GM21381 (cell line): ENCODE measurements around the gene GRPEL2.
"Not testable (repeated sequence)": the region's sequence is repeated elsewhere in the genome, so short reads cannot be mapped to it uniquely, and the experiment has no call there.

Source experiments
- ATAC-seq: cut with Tn5 transposase; IDR thresholded peaks from one replicate; pipeline ENCODE4 v1.9.1; 2021; ENCODE audit warnings: mild to moderate bottlenecking, moderate library complexity; ENCODE audit not compliant: unreplicated experiment

GRPEL2 gene

DNA sequence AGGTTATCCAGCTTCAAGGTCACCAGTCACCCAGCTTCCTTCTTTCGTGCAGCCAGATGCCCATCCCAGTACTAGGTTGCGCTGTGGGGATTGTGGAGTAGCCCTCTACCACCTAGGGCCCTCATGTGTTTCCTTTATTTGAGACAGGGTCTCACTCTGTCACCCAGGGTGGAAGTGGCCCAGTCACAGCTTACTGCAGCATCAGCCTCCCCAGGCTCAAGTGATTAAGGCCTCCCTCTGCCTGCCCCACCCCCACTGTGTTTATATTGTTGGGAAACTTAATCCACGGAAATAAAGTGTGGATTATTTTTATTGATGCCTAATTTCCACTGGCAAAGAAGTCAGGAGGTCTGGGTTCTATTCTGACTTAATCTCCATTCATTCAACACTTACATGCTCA lies 29.5 kb downstream of the GRPEL2 start:
- ATAC-seq = no peak

- ATAC-seq = no peak
Observed at GRCh38 chr5:149375434-149375833, 30.1 kb downstream of the GRPEL2 start.

DNA sequence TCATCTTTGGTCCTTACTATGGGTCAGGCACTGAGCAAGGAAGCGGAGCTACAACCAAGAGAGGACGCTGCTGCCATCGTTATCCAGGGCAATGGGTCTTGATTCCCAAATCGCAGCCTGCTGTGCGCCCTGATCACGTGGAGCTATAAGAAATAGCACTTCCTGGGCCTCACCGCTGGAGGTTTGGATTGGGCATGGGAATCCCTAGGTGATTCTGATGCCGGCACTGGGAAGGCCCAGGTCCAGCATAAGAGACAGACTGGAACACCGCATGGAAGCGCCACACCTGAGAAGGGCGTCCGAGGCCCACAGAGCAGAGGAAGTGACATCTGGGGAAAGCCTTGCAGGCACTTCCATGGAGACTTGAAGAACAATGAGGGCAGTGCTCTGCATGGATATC lies 30.8 kb downstream of the GRPEL2 start:
- no peak for ATAC-seq

DNA sequence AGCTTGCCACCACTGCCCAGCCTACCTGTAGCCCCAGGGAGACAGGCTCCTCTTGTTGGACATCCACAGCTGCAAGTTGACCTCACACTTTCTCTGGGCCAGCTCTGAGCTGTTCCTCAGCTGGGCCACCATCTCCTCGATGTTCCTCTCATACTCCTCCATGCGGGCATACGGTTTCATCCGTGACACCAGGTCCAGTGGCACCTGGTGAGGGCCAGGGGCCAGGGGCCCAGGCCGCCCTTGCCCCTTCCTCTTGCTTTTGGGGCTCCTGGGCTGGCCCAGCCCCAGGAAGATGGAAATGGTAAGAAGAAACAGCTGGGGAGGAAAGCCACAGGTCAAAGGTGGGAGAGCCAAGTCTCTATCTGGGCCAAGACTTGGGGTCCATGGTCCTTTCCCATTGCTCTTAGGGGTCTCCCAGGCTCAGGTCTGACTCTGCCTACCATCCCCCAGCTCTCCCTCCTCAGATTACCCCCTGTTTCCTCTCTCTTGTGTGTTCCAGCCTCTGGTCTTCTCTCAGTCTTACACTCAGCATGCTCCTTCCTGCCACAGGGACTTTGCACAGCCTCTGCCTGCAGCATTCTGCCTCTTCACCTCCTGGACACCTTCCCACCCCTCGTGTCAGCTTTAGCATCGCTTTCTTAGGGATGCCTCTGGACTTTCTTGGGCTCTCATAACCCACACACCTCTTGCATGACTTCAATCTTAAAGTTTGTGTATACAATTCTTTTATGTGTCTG lies 31.6 kb downstream of the GRPEL2 start:
- no peak for ATAC-seq

DNA sequence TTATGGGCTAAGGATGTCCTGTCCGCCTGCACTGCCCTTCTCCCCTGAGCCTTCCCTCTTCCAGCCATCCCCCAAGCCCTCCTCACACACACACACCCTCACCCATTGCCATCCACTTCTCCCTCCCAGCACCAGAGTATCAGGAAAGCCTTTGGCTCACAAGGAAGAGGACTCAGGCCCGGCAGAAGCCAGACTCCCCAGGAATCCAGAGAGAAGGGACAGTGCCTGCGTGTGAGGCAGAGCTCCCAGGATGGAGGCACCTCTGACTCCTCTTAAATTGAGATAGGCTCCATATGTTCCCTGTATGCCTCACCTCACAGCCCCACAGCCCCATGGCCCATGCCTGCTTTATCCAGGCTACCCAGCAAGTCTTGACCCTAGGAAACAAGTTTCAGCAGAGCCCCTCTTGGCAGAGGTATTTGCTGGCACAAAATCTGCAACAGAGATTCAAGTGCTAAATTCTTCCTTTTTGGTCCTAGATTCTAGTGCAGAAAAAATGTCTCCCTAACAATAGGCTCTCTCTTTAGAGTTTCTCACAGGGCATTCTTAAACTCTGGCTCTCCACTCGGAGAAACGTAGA lies 33.0 kb downstream of the GRPEL2 start:
- ATAC-seq = no peak

- ATAC-seq = no peak
Observed at GRCh38 chr5:149379177-149379761, 34.0 kb downstream of the GRPEL2 start, which contains the start of gene IL17B. TSS of gene IL17B (minus strand) at chr5:149379292. CDS start at chr5:149379225, 67 bp downstream.

DNA sequence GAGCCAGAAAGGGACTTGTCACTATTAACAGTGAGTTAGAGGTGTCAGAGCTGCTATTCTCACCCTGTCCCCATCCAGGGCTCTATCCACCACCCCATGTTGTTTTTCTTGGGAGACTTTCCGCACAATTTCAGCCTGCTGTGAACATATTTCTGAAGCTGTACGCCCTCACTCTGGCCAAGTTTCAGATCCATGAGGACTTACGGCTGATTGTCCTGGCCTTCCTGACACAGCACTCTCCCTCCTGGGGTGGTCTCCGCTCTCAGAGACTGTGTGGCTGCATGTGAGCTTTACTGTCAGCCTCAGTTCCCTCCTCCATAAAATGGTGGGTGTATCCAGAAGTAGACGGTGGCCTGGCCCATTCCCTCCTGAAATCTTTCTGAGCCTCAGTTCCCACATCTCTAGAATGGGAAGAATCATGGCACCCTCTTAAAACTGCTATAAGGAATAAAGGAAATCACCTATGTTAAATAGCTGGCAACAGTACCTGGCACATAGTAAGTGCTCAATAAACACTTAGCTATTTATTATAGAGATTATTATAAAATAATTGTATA lies 34.6 kb downstream of the GRPEL2 start:
- no peak for ATAC-seq

GRCh38 chr5:149380466-149381121 lies 35.3 kb downstream of the GRPEL2 start:
- no peak for ATAC-seq

DNA sequence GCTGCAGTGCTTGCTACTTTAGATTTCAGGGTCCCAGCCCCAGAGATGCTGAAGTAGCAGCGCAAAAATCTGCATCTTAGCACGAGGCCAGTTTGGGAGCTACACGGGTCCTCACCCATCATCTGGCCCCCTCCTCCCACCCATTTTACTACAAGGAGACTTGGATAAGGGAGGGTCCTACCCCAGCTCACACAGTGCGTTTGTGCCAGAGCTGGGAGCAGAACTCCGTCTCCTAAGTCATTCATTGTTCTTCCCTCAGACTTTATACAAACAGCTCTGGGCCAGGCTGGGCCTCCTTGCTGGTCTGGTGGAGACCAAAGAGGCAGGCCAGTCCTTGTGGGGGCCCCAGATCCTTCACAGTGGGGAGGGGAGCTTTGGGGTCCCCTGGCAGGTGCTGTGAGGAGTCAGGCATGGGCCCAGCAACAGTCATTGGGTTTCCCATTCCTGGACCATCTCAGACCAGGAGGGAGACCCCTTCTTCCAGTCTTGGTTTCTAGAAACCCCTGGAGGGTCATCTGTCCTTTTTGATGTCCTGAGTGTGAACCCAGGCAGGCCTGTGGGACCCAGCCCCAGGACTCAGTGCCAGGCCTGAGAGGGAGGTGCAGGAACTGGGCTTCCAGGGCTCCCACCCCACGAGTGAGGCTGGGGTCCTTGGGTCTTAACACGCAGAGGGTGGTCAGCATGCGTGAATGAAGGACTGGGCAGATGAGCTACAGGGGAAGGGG lies 36.1 kb downstream of the GRPEL2 start:
- peak; percentile 21 for ATAC-seq

DNA sequence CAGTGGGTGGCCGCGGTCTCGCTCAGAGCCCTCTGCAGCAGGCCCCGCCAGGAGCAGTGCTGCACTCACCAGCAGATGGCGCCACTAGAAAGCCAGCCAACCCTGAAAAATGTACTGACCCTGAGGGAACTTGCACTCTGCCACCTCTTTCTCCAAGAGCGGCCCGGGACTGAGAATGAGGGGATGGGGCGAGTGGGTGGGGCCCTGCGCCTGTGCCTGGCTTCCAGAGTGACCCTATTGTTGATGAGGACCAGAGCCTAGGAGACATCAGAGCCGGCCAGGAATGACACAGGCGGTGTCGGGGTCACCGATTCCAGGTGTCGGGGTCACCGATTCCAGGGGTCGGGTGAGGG lies 36.7 kb downstream of the GRPEL2 start:
- ATAC-seq = peak; percentile 77

GRCh38 chr5:149382517-149383220 lies 37.4 kb downstream of the GRPEL2 start:
- no peak for ATAC-seq

GRCh38 chr5:149383399-149383798 lies 38.1 kb downstream of the GRPEL2 start:
- no peak for ATAC-seq

GRCh38 chr5:149386166-149386565 lies 40.9 kb downstream of the GRPEL2 start:
- ATAC-seq = no peak

DNA sequence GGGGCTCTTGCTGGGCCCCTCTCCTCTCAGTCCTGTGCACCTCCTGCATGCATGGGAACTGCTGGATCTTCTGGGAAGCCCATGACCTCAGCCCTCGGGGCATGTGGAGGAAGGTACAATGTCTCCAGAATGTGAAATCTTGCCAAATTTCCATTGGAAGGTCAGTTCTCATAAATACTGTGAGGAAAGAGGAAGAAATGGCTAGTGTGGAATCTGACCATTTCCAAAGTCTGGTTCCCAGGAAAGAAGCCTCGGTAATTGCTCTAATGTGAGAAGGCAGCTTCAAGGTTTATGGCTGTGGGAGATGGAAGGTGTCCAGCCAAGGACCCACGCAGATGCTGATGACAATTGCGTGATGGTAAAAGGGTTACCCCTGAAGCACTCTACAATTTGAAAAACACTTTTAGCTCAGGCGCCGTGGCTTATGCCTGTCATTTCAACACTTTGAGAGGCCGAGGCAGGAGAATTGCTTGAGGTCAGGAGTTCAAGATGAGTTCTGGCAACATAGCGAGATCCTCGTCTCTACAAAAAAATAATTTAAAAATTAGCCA lies 41.9 kb downstream of the GRPEL2 start:
- ATAC-seq = no peak

GRCh38 chr5:149387982-149388381 lies 42.7 kb downstream of the GRPEL2 start:
- no peak for ATAC-seq

GRCh38 chr5:149388498-149389190 lies 43.3 kb downstream of the GRPEL2 start:
- ATAC-seq = no peak

GRCh38 chr5:149389552-149390495 lies 44.5 kb downstream of the GRPEL2 start:
- no peak for ATAC-seq

DNA sequence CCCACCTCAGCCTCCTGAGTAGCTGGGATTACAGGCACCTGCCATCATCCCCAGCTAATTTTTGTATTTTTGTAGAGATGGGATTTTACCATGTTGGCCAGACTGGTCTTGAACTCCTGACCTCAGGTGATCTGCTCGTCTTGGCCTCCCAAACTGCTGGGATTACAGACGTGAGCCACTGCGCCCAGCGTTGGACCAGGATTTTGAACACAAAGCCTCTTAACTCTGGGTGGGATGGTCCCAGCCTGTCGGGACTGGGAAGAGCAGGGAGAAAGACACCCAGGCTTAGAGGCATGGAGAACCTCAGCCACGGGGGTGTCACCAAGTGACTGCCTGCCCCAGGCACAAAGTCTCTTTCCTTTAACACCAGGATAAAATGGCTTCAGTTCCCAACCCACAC lies 45.8 kb downstream of the GRPEL2 start:
- not testable (repeated sequence) for ATAC-seq
